Stomach (tissue), 4 donors: Measurements from ENCODE around the gene PTPRJ.
"Not testable (repeated sequence)": the region's sequence is repeated elsewhere in the genome, so short reads cannot be mapped to it uniquely, and the experiment has no call there.

Experiments used
- EP300 ChIP-seq: sonication (generic); formaldehyde crosslinking; IDR thresholded peaks from one replicate; pipeline ENCODE4 v1.6.1; 2017; ENCODE audit warnings: antibody characterized with exemption
- POLR2A ChIP-seq, 4 donors: fragments of 450-650 bp; IDR thresholded peaks; one replicate each; pipeline ENCODE4 v1.6.1; 2016; ENCODE audit warnings: antibody characterized with exemption in 4 of 4, control low read depth in 2 of 4, mild to moderate bottlenecking in 1 of 4, moderate library complexity in 1 of 4
- POLR2AphosphoS5 ChIP-seq, 3 donors: sonication (generic); formaldehyde crosslinking; IDR thresholded peaks; one replicate each; pipeline ENCODE4 v1.6.1; 2016; ENCODE audit warnings: antibody characterized with exemption in 3 of 3
- TF ChIP-seq, protein P1 (sequence below), 7 experiments: fragments of 450-650 bp in 4 of 7; fragments of 200-600 bp in 3 of 7; sonication (generic) in 3 of 7; IDR thresholded peaks; one replicate each; pipeline ENCODE4 v1.5.1; 2016 to 2019; ENCODE audit warnings: antibody characterized with exemption in 7 of 7, control low read depth in 2 of 7, mild to moderate bottlenecking in 1 of 7

DNA sequence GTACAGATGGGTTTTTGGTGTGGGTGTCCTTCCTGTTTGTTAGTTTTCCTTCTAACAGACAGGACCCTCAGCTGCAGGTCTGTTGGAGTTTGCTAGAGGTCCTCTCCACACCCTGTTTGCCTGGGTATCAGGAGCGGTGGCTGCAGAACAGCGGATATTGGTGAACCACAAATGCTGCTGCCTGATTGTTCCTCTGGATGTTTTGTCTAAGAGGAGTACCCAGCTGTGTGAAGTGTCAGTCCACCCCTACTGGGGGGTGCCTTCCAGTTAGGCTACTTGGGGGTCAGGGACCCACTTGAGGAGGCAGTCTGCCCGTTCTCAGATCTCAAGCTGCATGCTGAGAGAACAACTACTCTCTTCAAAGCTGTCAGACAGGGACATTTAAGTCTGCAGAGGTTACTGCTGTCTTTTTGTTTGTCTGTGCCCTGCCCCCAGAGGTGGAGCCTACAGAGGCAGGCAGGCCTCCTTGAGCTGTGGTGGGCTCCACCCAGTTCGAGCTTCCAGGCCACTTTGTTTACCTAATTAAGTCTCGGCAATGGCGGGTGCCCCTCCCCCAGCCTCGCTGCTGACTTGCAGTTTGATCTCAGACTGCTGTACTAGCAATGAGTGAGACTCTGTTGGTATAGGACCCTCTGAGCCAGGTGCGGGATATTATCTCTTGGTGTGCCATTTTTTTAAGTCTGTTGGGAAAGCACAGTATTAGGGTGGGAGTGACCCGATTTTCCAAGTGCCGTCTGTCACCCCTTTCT is 210.7 kb downstream of the PTPRJ start:
- TF ChIP-seq, protein P1, sequence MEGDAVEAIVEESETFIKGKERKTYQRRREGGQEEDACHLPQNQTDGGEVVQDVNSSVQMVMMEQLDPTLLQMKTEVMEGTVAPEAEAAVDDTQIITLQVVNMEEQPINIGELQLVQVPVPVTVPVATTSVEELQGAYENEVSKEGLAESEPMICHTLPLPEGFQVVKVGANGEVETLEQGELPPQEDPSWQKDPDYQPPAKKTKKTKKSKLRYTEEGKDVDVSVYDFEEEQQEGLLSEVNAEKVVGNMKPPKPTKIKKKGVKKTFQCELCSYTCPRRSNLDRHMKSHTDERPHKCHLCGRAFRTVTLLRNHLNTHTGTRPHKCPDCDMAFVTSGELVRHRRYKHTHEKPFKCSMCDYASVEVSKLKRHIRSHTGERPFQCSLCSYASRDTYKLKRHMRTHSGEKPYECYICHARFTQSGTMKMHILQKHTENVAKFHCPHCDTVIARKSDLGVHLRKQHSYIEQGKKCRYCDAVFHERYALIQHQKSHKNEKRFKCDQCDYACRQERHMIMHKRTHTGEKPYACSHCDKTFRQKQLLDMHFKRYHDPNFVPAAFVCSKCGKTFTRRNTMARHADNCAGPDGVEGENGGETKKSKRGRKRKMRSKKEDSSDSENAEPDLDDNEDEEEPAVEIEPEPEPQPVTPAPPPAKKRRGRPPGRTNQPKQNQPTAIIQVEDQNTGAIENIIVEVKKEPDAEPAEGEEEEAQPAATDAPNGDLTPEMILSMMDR (IDR thresholded peaks at IDR 0.05), result not testable (repeated sequence)
- not testable (repeated sequence) for TF ChIP-seq POLR2AphosphoS5 (IDR thresholded peaks at IDR 0.05); EP300; POLR2A (IDR thresholded peaks at IDR 0.05)
